Adipocyte (in vitro differentiated cells): ENCODE measurements around the gene FGF1.

ENCODE experiments used
- DNase-seq: peaks from one replicate; pipeline ENCODE4 v3.0.0-alpha.2; 2015; ENCODE audit warnings: low read depth
- H3K27me3 ChIP-seq: replicated peaks from 2 replicates; pipeline ENCODE4 v1.7.0; 2013; ENCODE audit warnings: mild to moderate bottlenecking, low read length, moderate library complexity; ENCODE audit not compliant: control insufficient read depth, insufficient read depth
- H3K36me3 ChIP-seq: 2 replicates; pipeline ENCODE4 v1.7.0; 2013; ENCODE audit warnings: low read length, mild to moderate bottlenecking, moderate library complexity; ENCODE audit not compliant: control insufficient read depth, insufficient read depth, severe bottlenecking
- H3K4me1 ChIP-seq: 2 replicates; pipeline ENCODE4 v1.7.0; 2013; ENCODE audit warnings: mild to moderate bottlenecking, low read length, moderate library complexity; ENCODE audit not compliant: control insufficient read depth, insufficient read depth
- H3K4me3 ChIP-seq: 2 replicates; pipeline ENCODE4 v1.7.0; 2013; ENCODE audit warnings: mild to moderate bottlenecking, low read length, moderate library complexity
- H3K9ac ChIP-seq: 2 replicates; pipeline ENCODE4 v1.7.0; 2013; ENCODE audit warnings: mild to moderate bottlenecking, low read length, moderate library complexity
- H3K9me3 ChIP-seq: 2 replicates; pipeline ENCODE4 v1.7.0; 2013; ENCODE audit warnings: mild to moderate bottlenecking, low read length, moderate library complexity; ENCODE audit not compliant: control insufficient read depth

FGF1 gene

DNA sequence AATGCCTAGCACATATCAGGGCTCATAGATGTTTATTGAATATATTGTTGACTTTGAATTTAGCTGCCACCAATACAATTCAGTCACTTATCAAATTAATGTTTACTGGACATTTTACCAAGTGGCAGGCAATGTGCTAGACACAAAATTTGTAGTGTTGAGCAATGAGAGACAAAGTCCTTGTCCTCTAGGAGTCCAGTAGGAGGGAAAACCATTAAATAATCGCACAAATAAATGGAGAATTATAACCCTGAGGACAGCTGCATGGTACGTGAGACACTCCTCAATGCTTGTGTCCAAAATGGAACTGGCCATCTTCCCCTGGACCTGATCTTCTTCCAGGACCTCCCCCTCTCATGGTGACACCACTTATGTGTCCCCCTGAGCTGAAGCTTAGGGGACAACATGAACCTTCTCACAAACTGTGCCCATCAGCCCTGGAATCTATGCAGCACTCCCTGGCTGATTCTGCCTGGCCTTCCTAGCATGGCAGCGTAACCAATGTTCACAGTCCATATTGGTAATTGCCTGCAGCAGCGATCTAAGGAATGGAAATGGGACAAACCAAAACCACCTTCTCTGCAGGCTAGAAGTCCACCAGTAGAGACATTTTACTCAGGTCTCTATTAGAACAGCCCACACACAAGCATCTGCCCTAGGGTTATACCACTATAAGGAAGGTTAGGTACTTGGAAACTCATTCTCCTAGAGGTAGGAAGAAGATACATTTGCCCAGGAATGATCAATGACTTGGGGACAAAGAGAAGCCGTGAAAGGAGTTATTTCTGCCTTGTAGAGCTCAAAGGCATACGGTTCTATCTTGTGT is 75.5 kb downstream of the FGF1 start:
- Histone ChIP-seq H3K9ac (no peak overlapping the region), H3K27me3 (no peaks in the 10 kb centered on the region), H3K4me1 (no peaks in the 10 kb centered on the region), H3K36me3 (no peaks in the 10 kb centered on the region), H3K4me3 (no peak overlapping the region), H3K9me3 (no peaks in the 10 kb centered on the region)
- DNase-seq: no peak

DNA sequence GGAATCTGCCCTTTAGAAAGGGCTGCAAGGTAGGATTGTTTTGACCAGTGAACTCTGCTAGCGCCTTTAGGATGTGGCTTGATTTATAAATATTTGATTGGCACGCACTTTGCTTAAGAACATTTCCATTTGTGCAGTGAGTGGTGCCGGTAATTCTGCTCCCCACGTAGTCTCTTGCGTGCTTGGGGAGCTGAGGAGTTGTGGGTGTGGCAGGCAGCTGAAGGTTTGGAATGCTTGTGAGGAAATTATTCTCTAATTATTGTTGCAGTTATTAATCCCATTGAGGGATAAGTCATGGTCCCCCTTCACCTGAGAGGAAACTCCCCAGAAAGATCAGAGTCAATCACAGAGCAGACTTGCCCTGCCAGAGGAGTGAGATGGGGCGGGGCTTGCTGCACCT is 76.7 kb downstream of the FGF1 start:
- Histone ChIP-seq H3K4me3 (no peak overlapping the region), H3K9me3 (no peaks in the 10 kb centered on the region), H3K27me3 (no peaks in the 10 kb centered on the region)

GRCh38 chr5:142608081-142608480 is 77.8 kb downstream of the FGF1 start:
- H3K36me3 ChIP-seq: no peaks in the 10 kb centered on the region
- no peak for DNase-seq
- H3K27me3 ChIP-seq: no peaks in the 10 kb centered on the region
- no peak overlapping the region for H3K4me3 ChIP-seq
- H3K9ac ChIP-seq: no peak overlapping the region
- H3K4me1 ChIP-seq: no peaks in the 10 kb centered on the region
- H3K9me3 ChIP-seq: no peaks in the 10 kb centered on the region

More for the DNA sequence above, 76.7 kb downstream of the FGF1 start:
- DNase-seq: no peak
- Histone ChIP-seq H3K36me3 (no peaks in the 10 kb centered on the region), H3K4me1 (no peaks in the 10 kb centered on the region), H3K9ac (no peak overlapping the region)

- DNase-seq: no peak
- Histone ChIP-seq H3K9ac (no peak overlapping the region), H3K36me3 (no peaks in the 10 kb centered on the region)
Observed at GRCh38 chr5:142605611-142606010, 80.3 kb downstream of the FGF1 start.

DNA sequence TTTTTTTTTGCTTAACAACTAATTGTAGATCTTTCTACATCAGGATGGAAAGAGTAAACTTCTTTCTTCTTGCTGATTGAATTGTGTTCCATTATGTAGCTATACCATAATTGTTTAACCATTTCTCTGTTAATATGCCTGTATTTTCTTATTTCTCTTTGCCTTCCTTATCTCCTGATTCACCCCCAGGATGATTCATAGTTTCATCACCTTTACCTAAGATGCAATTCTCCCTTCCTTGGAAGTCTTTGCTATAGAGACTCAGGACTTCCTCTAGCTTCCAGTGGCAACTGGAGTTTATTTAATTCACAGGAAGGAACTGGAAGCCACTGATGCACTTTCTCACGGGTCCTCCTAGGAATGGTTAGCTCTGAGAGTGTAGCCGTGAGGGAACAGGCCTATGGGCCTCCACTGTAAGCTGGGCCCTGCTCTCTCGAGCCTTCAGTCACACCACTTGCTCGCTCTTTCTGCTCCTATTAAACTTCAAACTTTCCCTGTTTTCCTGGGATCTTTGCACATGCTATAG is 83.1 kb downstream of the FGF1 start:
- H3K4me3 ChIP-seq: no peak overlapping the region
- H3K4me1 ChIP-seq: peaks cover 23% of the 10 kb centered on the region
- H3K27me3 ChIP-seq: no peaks in the 10 kb centered on the region
- no peaks in the 10 kb centered on the region for H3K36me3 ChIP-seq
- H3K9me3 ChIP-seq: no peaks in the 10 kb centered on the region
- no peak overlapping the region for H3K9ac ChIP-seq
- DNase-seq: no peak

More at GRCh38 chr5:142605611-142606010, 80.3 kb downstream of the FGF1 start:
- Histone ChIP-seq H3K27me3 (no peaks in the 10 kb centered on the region), H3K9me3 (no peaks in the 10 kb centered on the region), H3K4me1 (peaks cover 6% of the 10 kb centered on the region), H3K4me3 (no peak overlapping the region)

DNA sequence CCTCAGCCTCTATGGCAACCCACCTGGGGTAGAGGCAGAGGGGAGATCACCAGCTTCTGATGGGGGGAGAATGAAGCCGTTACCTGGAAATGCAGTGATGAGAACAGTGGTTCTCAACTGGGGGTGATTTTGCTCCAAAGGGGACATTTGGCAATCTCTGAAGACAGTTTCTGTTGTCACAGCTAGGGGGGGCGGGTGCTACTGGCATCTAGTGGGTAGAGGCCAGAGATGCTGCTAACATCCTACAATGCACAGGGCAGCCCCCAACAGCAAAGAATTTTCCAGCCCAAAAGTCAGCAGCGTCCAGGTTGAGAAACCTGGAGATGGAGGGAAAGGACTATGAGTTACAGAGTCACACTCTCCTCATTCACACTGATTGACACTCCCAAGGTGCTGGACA is 84.5 kb downstream of the FGF1 start:
- peaks cover 33% of the 10 kb centered on the region for H3K4me1 ChIP-seq
- H3K9ac ChIP-seq: no peak overlapping the region
- no peaks in the 10 kb centered on the region for H3K36me3 ChIP-seq
- no peak overlapping the region for H3K4me3 ChIP-seq
- DNase-seq: no peak
- no peaks in the 10 kb centered on the region for H3K27me3 ChIP-seq
- H3K9me3 ChIP-seq: no peaks in the 10 kb centered on the region

- no peaks in the 10 kb centered on the region for H3K9me3 ChIP-seq
- peak overlapping the region; percentile 37 for H3K9ac ChIP-seq
- H3K27me3 ChIP-seq: no peaks in the 10 kb centered on the region
- H3K36me3 ChIP-seq: no peaks in the 10 kb centered on the region
- peaks cover 33% of the 10 kb centered on the region for H3K4me1 ChIP-seq
- DNase-seq: peak; percentile 85
- peak overlapping the region; percentile 57 for H3K4me3 ChIP-seq
Observed at GRCh38 chr5:142600611-142601358, 85.1 kb downstream of the FGF1 start.

DNA sequence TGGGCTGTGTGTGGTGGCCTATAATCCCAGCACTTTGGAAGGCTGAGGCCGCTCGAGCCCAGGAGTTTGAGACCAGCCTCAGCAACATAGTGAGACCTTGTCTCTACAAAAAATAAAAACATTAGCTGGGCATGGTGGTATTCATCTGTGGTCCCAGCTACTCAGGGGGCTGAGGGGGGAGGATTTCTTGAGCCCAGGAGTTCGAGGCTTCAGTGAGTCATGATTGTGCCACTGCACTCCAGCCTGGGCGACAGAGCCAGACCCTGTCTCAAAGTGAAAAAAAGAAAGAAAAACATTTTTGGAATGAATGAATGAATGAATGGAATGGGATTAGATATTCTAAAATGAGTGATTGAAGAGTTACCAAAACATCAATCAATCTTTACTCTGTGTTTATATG is 85.8 kb downstream of the FGF1 start:
- peaks cover 33% of the 10 kb centered on the region for H3K4me1 ChIP-seq
- H3K9ac ChIP-seq: peak overlapping the region; percentile 37
- H3K27me3 ChIP-seq: no peaks in the 10 kb centered on the region
- H3K4me3 ChIP-seq: peak overlapping the region; percentile 57
- H3K36me3 ChIP-seq: no peaks in the 10 kb centered on the region
- peak; percentile 25 for DNase-seq
- H3K9me3 ChIP-seq: no peaks in the 10 kb centered on the region

DNA sequence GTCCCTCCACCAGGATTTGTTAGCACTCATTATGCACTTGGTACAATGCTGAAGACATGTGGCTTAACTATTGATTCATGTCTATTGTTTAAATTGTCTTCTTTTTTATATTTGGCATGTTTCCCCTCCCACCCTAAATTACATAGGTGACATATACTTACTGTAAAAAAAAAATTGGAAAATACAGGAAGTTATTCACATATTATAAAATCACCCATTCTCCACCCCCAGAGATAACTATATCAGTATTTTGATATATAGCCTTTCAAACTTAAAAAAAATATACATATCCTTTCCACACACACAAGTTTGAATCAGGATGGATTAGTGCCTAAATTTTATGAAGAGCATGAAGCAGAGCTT is 87.6 kb downstream of the FGF1 start:
- Histone ChIP-seq H3K4me3 (no peak overlapping the region), H3K27me3 (no peaks in the 10 kb centered on the region), H3K4me1 (peaks cover 33% of the 10 kb centered on the region), H3K36me3 (peaks cover 3% of the 10 kb centered on the region), H3K9me3 (no peaks in the 10 kb centered on the region), H3K9ac (peak overlapping the region; percentile 3)
- DNase-seq: no peak

- Histone ChIP-seq H3K27me3 (no peaks in the 10 kb centered on the region), H3K36me3 (peaks cover 3% of the 10 kb centered on the region), H3K9ac (peak overlapping the region; percentile 3), H3K9me3 (no peaks in the 10 kb centered on the region), H3K4me1 (peaks cover 33% of the 10 kb centered on the region), H3K4me3 (no peak overlapping the region)
- DNase-seq: peak; percentile 82
Observed at GRCh38 chr5:142597546-142598337, 88.1 kb downstream of the FGF1 start.

DNA sequence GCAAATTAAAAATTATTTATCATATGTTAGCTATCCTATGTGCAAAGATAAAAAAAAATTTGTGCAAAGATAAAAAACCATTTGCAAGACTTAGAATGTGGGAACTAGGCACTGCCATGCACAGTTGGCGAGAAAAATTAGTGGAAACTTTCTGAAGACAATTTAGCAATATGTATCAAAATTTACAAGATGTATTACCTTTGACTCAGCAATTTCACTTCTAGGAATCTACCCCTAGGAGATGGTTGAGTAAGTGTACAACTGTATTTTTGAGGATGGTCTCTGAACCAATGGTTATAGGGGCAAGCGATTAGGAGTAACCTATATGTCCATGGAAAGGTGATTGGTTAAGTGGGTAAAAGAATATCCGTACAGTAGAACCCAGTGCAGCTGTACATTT is 88.9 kb downstream of the FGF1 start:
- Histone ChIP-seq H3K36me3 (peaks cover 3% of the 10 kb centered on the region), H3K9ac (no peak overlapping the region), H3K9me3 (no peaks in the 10 kb centered on the region), H3K4me3 (no peak overlapping the region), H3K27me3 (no peaks in the 10 kb centered on the region), H3K4me1 (peaks cover 33% of the 10 kb centered on the region)
- no peak for DNase-seq
